Activated CD4-positive, CD25-positive, alpha-beta regulatory T cell treated with anti-CD3 and anti-CD28 coated beads, Interleukin-2, amount 50 U/mL, for 16 hours (primary cell): Measurements from ENCODE around the gene DNAH14.

Experiments
- DNase-seq: peaks from one replicate; pipeline ENCODE4 v3.0.0-alpha.2; 2020; ENCODE audit warnings: low read depth, low spot score

Gene DNAH14

DNA sequence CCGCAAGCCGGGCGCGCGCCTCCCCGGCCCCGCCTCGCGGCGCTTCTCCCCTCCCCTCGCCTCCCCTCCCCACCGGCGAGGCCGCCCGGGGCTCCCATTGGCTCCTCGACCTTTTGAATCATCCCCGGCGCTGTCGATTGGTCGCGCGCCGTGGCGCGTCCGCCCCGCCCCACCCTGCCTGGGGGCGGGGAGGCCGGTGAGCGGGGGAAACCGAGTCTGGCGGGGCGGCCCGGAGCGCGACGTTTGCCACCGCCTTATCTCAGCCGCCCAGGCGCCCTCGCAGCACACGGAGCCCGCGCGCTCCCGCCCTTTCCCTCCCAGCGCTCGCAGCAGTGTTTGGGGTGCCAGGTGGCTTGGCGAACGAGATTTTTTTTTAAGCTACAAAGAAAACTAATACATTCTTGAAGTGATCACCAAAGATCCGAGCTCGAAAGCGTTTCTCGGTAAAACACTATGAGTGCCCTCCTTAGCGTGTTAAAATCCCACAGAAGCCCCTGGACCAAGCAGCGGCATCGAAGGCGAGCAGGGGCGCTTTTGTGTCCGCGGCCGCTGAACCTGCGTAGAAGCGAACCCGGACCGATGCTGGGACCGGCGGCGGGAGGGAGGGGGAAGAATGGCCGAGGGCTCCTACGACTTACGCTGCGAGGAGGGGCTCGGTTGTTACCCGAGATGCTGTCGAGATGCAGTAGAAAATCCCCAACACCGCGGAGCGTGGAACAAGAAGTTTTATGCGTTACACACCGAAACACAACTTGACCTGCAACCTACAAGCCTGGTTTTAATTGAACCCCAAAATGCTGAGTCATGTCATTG is 498.8 kb downstream of the DNAH14 start:
- DNase-seq, result peak; percentile 89

DNA sequence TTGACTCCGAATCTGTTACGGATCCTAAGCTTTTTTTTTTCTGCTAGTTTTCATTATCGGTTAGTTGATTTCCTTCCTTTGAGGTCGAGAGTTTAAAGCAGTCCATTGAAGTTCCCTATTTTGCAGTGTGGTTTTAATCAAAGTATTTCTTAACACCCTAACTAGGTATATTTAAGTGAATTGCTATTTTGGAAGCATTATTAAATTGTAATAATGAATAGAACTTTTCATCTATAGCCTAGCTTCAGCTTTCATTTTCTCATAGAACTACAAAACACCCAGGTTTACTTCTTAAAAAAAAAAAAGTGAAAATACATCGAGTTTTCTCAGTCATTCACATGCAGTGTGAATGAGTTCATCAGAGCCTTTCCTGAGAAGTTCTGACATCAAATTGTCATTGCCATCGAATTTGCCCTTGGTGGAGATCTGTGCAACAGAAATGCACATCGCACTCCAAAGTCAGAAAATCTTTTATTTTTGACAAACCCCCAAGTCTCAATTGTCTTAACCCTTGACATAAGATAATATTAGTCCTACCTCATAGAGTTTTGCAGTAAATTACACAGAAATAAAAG is 499.5 kb downstream of the DNAH14 start:
- DNase-seq, result no peak

DNA sequence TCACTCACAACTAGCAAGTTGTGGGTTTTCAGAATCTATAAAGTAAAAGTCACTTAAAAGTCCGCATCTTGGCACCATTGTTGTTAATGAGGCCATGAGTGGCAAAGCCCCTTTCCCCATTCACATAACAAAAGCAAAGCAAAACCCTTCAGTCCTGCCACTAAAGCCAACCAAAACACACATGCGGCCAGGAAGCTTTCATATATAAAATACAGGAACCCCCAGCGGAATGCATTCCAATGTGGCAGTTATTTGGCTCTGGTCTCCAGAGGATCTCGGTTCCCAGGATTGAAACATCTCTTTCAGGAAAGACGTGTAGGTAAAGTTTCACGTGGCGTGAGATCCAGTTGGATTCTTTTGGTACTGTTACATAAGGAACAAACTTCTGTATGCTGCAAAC is 500.8 kb downstream of the DNAH14 start:
- no peak for DNase-seq

DNA sequence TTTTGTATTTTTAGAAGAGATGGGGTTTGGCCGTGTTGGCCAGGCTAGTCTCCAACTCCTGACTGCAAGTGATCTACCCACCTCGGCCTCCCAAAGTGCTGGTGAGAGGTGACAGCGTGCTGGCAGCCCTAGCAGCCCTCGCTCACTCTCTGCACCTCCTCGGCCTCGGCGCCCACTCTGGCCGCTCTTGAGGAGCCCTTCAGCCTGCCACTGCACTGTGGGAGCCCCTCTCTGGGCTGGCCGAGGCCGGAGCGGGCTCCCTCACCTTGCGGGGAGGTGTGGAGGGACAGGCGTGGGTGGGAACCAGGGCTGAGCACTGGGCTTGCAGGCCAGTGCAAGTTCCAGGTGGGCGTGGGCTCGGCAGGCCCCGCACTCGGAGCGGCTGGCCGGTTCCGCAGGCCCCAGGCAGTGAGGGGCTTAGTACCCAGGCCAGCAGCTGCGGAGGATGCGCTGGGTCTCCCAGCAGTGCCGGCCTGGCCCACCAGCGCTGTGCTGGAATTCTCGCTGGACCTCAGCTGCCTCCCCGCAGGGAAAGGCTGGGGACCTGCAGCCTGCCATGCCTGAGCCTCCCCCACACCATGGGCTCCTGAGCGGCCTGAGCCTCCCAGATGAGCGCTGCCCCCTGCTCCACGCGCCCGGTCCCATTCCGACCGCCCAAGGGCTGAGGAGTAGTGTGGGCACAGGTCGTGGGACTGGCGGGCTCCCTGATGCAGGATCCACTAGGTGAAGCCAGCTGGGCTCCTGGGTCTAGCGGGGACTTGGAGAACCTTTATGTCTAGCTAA is 501.8 kb downstream of the DNAH14 start:
- DNase-seq, result no peak

DNA sequence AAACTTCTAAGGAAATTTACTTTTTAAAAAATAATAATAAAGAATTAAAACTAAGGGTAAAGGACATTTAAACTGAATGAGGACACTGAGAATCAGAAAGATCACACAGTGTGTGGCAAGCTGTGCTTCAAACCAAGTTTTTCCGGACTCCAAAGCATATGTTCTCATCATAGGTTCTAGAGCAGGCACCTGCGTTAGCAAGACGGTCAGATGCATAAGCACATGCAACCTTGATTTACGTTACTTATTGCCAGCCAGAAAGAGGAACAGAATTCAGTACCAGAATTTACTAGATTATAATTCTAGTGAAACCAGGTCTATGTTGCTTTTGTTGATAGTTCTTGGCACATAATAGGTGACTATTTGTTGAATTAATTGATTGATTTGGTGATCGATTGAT is 504.6 kb downstream of the DNAH14 start:
- DNase-seq, result no peak

DNA sequence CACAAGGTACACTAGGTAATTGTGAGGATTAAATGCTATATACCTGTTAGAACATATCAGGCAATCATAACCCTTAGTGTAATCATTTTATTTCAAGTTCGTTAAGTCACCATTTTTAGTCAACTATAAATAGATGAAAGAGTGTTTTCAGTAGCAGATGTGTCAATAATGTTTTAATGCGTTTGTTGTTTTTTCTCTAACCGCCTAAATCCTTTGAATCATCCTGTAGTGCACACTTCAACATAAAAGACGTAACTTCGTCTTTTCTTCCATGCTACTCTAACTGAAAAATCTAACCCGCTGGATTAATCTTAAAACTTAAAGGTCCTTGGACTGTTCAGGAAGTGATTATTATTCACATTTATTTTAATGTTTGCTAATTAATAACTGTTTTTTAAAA is 505.6 kb downstream of the DNAH14 start:
- no peak for DNase-seq

DNA sequence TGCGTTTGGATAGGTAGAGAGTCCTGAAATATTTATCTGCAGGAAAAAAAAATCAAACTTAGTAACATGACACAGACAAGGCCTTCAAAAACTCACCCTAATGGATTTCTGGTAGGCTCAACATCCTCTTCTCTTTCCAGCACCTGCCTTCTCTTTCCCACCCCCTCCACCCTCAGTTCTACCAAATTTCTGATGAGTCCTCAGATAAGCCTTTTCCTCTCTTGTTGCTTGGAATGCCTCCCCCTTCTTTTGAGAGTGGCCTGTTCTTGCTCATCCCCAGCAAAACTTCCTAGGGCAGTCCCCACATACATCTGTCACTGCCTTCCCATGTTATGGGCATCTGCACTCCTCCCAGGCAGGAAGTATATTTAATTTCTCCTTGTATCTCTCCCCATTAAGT is 506.0 kb downstream of the DNAH14 start:
- DNase-seq, result no peak

DNA sequence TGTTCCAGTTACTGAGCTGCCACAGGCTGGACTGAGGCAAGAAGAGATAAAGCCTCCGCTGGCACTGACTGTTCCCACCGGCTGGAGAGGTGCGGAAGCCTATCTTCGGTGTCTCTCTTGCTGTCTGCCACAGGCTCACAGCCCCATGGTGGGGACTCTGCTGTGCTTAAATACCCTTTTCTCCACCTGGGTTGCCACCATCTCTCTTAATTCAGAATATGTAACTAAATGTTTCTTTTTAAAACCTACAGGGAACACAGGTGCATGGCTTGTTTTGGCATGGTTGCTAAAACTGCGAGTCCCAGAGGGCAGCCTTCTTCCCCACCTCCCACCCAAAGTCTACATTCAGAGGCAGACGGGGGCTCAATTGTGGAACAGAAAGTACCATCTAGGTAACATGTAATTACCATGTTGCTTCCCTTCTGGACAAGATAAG is 506.5 kb downstream of the DNAH14 start:
- no peak for DNase-seq

DNA sequence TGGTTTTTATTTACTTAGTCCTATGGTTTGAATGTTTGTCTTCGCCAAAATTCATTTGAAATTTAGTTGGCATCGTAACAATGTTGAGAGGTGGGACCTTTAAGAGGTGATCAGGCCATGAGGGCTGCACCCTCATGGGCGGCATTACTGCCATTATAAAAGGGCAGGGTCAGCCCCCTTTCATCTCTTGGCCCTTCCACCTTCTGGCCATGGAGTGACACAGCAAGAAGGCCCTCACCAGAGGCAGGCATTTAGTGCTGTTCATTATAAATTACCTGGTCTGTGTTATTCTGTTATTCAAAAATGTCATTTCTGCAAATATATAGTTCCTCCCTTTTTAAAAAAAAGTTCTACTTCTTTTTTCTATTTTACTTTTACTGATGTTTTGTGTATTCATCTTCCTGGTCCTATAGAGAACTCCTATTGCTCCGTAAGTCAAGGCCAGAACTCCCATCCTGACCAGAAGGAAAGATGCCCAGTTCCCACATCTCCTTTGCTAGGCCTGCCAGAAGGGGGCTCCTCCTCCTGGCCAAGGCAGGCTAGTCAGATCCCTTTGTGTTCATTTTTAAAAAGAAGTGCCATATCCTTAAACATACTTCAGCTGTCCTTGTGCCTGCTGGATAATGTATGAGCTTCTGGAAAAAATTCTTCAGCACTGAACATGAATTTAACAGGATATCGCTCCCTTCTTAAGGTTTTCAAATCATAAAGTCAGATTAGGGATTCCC is 508.4 kb downstream of the DNAH14 start:
- DNase-seq, result no peak

DNA sequence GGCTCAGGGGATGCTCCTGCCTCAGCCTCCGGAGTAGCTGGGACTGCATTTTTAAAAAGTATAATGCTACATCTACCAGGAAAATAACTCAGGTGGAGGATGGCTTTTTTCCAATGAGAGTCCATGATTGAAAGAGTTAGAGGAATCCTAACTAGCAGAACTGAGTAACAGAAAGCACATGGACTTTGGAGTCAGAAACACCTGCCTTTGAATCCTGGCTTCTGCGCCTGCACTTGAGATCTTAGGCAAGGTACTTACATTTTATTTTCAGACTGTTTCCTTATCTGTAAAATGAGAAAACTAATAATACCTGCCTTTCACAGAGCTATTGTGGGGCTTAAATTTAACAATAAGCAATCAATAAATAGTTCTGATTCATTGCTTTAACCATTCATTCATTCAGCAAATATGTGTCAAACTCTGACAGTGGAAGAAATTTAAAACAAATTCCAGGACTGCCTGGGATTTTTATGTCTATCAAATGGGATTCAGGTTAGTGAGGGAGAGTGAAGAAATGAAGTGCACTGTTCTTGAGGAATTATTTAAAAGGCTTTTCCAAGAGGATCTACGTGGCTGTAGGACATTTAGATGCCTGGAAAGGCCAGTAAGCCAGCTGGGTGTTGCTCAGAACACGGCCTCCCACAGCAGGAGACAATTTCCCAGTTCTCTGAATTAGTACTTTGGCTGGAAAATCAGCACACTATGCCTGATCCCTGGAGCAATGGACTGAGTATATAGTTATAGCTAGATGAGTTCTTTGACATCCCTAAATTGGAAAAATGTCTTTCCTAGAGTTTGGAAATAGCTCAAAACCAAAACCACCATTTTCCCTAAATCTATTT is 511.1 kb downstream of the DNAH14 start:
- no peak for DNase-seq

DNA sequence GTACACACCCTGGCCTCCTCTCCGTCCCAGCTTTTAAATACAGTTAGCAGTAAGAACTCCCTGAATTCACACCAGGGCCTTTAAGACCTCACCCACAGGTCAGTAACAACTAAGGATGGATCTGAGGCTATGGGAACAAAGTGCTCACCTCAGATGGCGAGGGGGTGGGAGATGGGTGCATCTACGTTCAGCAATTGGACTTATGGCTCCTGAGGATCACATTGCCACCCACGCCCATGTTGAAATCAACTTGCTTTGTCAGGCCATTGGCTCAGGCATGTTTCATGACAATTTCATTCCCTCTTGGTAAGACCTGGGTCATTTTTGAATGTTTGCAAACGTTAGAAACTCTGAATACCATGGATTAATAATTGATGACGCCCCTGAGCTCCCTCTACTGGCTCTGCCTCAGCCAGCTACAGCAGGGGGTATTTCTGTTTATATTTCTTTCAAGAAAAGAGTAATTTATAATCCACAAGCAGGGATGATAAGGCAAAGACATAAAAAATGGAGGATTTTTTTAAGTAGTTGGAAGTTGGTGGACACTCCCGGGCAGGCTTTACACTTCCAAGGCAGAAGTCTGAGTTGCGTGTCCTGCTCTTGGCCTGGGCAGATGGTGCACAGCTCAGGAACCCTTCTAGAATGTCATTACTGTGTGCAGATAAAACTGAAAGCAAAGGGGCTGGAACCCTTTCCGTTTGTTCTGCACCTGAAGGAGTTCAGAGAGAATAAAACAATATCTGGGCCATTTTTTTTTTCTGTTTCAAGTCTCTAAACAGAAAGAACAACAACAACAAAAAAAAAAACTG is 512.0 kb downstream of the DNAH14 start:
- DNase-seq, result no peak

DNA sequence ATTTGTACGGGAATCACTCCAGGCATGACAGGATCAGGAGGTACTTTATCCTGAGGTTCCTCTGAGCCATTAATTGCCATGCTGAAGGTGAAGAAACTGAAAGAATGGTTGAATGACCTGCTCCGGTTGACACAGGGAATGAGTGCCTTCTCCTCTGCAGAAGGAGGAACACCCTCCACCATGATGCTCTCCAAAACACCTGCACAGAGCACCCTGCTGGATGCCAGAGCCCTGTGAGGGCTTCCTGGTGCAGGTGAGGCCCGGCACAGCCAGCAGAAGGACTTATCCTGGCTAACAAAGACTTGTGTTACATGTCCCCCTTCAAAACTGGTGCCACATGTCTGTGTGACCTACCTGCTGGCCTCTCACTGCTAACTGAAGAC is 512.6 kb downstream of the DNAH14 start:
- DNase-seq, result no peak

DNA sequence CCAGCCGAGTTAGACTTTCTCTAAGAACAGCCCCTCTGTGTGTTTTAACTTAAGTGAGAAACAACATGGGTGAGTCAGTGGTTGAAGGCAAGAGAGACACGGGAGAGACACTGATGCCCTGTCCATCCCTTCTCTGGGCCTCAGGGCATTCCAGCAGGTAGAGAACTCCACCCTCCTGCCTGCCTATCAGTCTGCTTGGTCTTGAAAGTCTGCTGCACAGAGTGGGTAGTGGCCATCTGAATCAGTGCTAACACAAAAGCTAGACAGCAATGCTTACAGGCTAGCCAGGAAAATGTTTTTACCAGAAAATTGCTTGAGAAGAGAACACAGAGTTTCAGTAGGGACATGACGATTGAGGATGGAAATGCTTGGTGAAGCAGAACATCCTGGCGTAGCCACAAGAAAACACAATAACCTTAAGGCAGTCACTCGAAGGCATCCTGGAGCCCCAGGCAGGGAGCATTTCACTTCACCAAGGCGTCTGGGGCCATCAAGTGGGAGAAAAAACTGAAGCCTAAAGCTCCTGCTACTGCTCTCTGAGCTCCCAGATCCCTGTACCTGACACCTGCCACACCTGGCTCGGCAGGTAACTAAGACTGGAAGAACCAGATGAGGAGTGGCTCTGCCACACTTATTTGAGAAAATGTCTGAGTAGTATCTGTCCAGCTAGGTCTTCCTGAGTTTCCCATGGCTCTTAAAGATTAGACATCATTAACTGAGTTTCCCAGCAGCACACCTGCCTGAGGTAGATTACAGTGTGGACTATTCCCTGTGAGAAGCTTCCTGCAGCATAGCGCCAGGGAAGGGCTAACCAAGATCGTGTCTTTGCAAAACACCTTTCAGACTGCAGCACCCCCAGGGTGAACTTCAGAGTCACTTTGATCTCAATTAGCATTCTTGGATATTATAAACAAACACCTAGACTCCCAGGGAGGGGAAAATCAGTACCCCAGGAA is 516.4 kb downstream of the DNAH14 start:
- DNase-seq, result no peak

DNA sequence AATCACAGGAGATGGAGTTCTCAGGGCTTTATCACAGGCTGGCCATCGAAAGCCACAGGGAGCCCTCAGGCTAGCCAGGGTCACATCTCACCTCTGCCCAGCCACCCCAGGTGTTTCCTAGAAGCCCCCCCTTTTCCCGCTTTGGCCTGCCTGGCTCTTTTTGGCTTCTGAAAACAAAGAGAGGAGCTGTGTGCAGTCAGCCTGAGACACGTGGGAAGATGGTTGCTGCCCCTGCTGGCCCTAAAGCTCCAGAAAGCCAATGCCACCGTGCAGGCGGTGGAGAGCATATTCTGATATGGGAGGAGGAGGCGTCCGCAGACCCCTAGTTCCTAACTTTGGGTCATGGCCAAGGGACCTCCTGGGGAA is 517.1 kb downstream of the DNAH14 start:
- no peak for DNase-seq

DNA sequence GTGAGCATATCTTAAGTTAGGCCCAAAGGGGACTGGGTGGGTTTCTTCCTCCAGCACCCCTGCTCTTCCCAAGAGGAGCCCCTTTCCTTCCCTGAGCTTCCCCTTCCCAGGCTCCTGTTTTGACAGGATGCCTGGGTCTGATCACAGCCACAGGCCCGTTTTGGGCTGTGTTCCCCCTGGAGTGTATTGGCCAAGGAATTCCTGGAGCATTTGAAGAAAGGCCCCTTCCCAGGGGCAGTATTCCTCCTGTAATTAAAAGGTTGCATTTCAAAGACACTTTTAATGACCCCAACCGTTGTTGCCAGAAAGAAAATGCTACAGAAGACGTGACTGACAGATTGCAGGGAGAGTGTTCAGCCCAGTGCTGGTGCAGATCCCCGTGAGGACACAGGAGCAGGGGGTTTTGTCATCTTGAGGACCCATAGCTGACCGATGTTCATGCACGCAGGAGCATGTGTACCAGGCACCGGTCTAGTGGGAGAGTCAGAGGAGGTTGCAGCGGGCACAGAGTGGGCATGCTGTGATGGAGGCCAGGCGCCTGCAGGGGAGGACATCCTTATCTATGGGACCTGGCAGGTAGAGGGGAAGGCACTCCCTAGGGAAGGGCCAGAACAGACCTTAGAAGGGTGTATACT is 517.6 kb downstream of the DNAH14 start:
- DNase-seq, result no peak

DNA sequence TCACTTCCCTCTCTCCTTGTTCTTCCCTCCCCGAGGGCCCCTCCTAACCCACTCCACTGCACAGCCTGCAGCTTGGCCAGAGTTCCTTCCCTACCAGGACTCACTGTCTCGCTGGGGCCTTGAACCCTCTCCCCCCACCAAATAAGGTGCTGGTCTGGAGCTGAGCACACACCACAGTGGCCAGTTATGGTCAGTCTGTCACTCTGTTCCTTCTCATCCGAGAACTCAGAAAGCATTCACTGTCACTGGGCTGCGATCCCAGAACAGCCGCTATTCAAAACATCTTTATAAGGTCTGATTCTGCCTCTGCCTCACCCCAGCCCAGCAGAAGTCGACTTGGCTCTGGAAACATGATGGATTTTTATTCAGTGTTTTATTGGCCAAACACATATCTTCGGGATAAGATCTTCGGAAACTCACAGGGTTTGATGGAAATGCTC is 518.2 kb downstream of the DNAH14 start:
- no peak for DNase-seq

DNA sequence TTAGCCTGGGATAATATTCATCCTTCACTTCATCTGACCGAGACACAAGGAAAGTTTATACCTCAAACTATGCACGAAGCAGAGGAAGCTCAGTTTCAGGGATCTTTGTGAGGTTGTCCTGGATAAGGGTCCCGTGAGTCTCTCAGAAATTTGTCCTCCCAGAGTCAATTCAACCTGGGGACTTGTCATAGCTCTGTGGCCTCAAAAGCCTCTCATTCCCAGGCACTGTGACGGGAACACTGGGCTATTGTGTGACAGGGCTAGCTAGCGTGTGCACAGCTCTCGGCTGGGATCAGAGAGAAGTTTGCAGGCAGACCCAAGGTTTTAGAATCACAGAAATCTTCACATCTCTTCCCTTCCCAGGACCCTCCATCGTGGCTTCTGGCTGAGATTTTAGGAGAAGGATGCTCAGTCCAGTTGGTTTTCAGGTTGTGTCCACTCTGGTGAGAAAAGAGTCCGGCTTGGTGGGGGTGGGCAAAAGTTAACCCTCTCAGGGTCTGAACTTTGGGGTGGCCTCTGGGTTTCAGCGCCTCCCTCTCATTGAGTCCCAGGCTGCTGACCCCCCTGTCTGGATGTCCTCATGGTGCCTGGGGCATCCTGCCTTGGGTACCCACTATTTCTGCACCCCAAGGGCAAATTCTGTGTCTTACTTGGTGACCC is 518.8 kb downstream of the DNAH14 start:
- DNase-seq, result no peak
